Ectodermal cell (in vitro differentiated cells): ENCODE data around the gene PDGFA.

ENCODE experiments used
- H3K27ac ChIP-seq: 2 replicates; pipeline ENCODE4 v1.7.0; 2013; ENCODE audit warnings: mild to moderate bottlenecking, low read depth, low read length; ENCODE audit not compliant: insufficient read depth, poor library complexity, severe bottlenecking
- H3K27me3 ChIP-seq: 2 replicates; pipeline ENCODE4 v1.7.0; 2013; ENCODE audit warnings: mild to moderate bottlenecking, low read length; ENCODE audit not compliant: insufficient read depth, control insufficient read depth, poor library complexity, severe bottlenecking
- H3K36me3 ChIP-seq: one replicate; pipeline ENCODE4 v1.7.0; 2013; ENCODE audit warnings: low read length; ENCODE audit not compliant: control insufficient read depth, insufficient read depth
- H3K4me1 ChIP-seq: one replicate; pipeline ENCODE4 v1.7.0; 2013; ENCODE audit warnings: low read length; ENCODE audit not compliant: control insufficient read depth, insufficient read depth
- H3K4me3 ChIP-seq: 2 replicates; pipeline ENCODE4 v1.7.0; 2013; ENCODE audit warnings: low read depth, low read length, control low read depth; ENCODE audit not compliant: insufficient read depth
- H3K9me3 ChIP-seq: 2 replicates; pipeline ENCODE4 v1.7.0; 2013; ENCODE audit warnings: mild to moderate bottlenecking, low read length, moderate library complexity; ENCODE audit not compliant: control insufficient read depth
- WGBS, 2 experiments: methylation state at CpG; one replicate each; pipeline ENCODE4 v1.1.7; 2013; ENCODE audit warnings: missing lambda C conversion rate in 2 of 2; 5-methylcytosine and 5-hydroxymethylcytosine counted together

Gene PDGFA

GRCh38 chr7:471866-472639 is 47.6 kb downstream of the PDGFA start:
- Histone ChIP-seq H3K4me3 (no peak overlapping the region), H3K9me3 (no peaks in the 10 kb centered on the region), H3K27ac (no peak overlapping the region), H3K36me3 (no peaks in the 10 kb centered on the region), H3K27me3 (no peaks in the 10 kb centered on the region), H3K4me1 (no peaks in the 10 kb centered on the region)
- 82 to 83% methylated on average over 26 of the region's 26 CpGs for WGBS, 2 experiments

GRCh38 chr7:471191-471865 is 48.3 kb downstream of the PDGFA start:
- Histone ChIP-seq H3K4me3 (no peak overlapping the region), H3K9me3 (no peaks in the 10 kb centered on the region), H3K27me3 (no peaks in the 10 kb centered on the region), H3K4me1 (no peaks in the 10 kb centered on the region), H3K27ac (no peak overlapping the region), H3K36me3 (no peaks in the 10 kb centered on the region)
- WGBS, 2 experiments = 90% methylated on average over 20 of the region's 21 CpGs

- no peaks in the 10 kb centered on the region for H3K27me3 ChIP-seq
- H3K4me1 ChIP-seq = no peaks in the 10 kb centered on the region
- no peaks in the 10 kb centered on the region for H3K36me3 ChIP-seq
- no peak overlapping the region for H3K27ac ChIP-seq
- 91 to 93% methylated on average over 17 of the region's 17 CpGs for WGBS, 2 experiments
- no peaks in the 10 kb centered on the region for H3K9me3 ChIP-seq
- H3K4me3 ChIP-seq = no peak overlapping the region
Measured at GRCh38 chr7:469563-469961, 50.1 kb downstream of the PDGFA start.

- H3K4me1 ChIP-seq = no peaks in the 10 kb centered on the region
- H3K4me3 ChIP-seq = no peak overlapping the region
- no peak overlapping the region for H3K27ac ChIP-seq
- no peaks in the 10 kb centered on the region for H3K9me3 ChIP-seq
- no peaks in the 10 kb centered on the region for H3K36me3 ChIP-seq
- WGBS, 2 experiments = 93 to 94% methylated on average over 12 to 16 of the region's 16 CpGs
- H3K27me3 ChIP-seq = no peaks in the 10 kb centered on the region
Measured at GRCh38 chr7:468681-469562, 50.7 kb downstream of the PDGFA start.

- H3K4me3 ChIP-seq = no peak overlapping the region
- WGBS, 2 experiments = 87% methylated on average over 5 of the region's 5 CpGs
- H3K27ac ChIP-seq = no peak overlapping the region
- H3K36me3 ChIP-seq = no peaks in the 10 kb centered on the region
- H3K4me1 ChIP-seq = no peaks in the 10 kb centered on the region
- H3K27me3 ChIP-seq = no peaks in the 10 kb centered on the region
- H3K9me3 ChIP-seq = no peaks in the 10 kb centered on the region
Measured at GRCh38 chr7:467856-468545, 51.6 kb downstream of the PDGFA start.

GRCh38 chr7:467393-467828 is 52.2 kb downstream of the PDGFA start:
- Histone ChIP-seq H3K36me3 (no peaks in the 10 kb centered on the region), H3K4me1 (no peaks in the 10 kb centered on the region), H3K27ac (no peak overlapping the region), H3K4me3 (no peak overlapping the region), H3K9me3 (no peaks in the 10 kb centered on the region), H3K27me3 (no peaks in the 10 kb centered on the region)
- 88 to 89% methylated on average over 3 of the region's 3 CpGs for WGBS, 2 experiments

- Histone ChIP-seq H3K4me3 (no peak overlapping the region), H3K9me3 (no peaks in the 10 kb centered on the region), H3K36me3 (no peaks in the 10 kb centered on the region), H3K4me1 (peaks cover 3% of the 10 kb centered on the region), H3K27ac (no peak overlapping the region), H3K27me3 (no peaks in the 10 kb centered on the region)
- 89 to 91% methylated on average over 9 of the region's 9 CpGs for WGBS, 2 experiments
Measured at GRCh38 chr7:466465-467191, 53.0 kb downstream of the PDGFA start.

- WGBS, 2 experiments = 94 to 95% methylated on average over 17 of the region's 17 CpGs
- Histone ChIP-seq H3K4me3 (no peak overlapping the region), H3K9me3 (no peaks in the 10 kb centered on the region), H3K4me1 (peaks cover 10% of the 10 kb centered on the region), H3K27me3 (no peaks in the 10 kb centered on the region), H3K36me3 (no peaks in the 10 kb centered on the region), H3K27ac (no peak overlapping the region)
Measured at GRCh38 chr7:465710-466400, 53.8 kb downstream of the PDGFA start.
